Activated naive CD4-positive, alpha-beta T cell treated with anti-CD3 and anti-CD28 coated beads for 36 hours (primary cell): ENCODE measurements around the gene HOXD10. TPM values are rescaled to one million over a fixed set of nuclear protein-coding genes. Genes with fewer than 3 reads are reported as not detected.

Source experiments
- CTCF ChIA-PET: fragments of 350-600 bp; sonication (Branson Sonifier 250); formaldehyde crosslinking; loops from one replicate; lab custom pipeline; 2021; ENCODE audit warnings: antibody characterized with exemption; lab: Charles Lee
- DNase-seq: peaks from one replicate; pipeline ENCODE4 v3.0.0-alpha.2; 2020
- H3K27ac Mint-ChIP-seq: one replicate; pipeline ENCODE4 v1.8.0; 2021; ENCODE audit warnings: mild to moderate bottlenecking, mixed read lengths
- H3K27me3 Mint-ChIP-seq: one replicate; pipeline ENCODE4 v1.8.0; 2021; ENCODE audit warnings: low read depth, mixed read lengths
- H3K36me3 Mint-ChIP-seq: one replicate; pipeline ENCODE4 v1.8.0; 2021; ENCODE audit warnings: low read depth, mixed read lengths
- H3K4me1 Mint-ChIP-seq: one replicate; pipeline ENCODE4 v1.8.0; 2021; ENCODE audit warnings: low read depth, mixed read lengths
- H3K4me3 Mint-ChIP-seq: one replicate; pipeline ENCODE4 v1.8.0; 2021; ENCODE audit warnings: mild to moderate bottlenecking, moderate library complexity, mixed read lengths
- H3K9me3 Mint-ChIP-seq: one replicate; pipeline ENCODE4 v1.8.0; 2021; ENCODE audit warnings: mixed read lengths
- intact Hi-C: fragments of 100-400 bp; cut with micrococcal nuclease; formaldehyde crosslinking; loops from one replicate; pipeline ENCODE4 v1.15.1; 2023
- total RNA-seq, 2 experiments: library from RNA; stranded (reverse); gene quantifications; one replicate each; pipeline ENCODE4 v1.2.3, GENCODE V29; 2021

The HOXD10 gene
- total RNA-seq, 2 experiments from 2014 or later = not detected

GRCh38 chr2:176156807-176157498, 40.4 kb downstream of the HOXD10 start, which contains the start of gene HOXD3:
TSS of gene HOXD3 (plus strand) at chr2:176157307. CDS start at chr2:176169115, 11,808 bp downstream.
- intact Hi-C loops = no loop called here
- H3K4me3 Mint-ChIP-seq = peak within 1 kb of the TSS; percentile 32
- H3K9me3 Mint-ChIP-seq = no peaks in the 10 kb centered on the region
- no peak for DNase-seq
- CTCF ChIA-PET = no interaction called here
- no peaks in the 10 kb centered on the region for H3K36me3 Mint-ChIP-seq
- H3K4me1 Mint-ChIP-seq = peaks cover 29% of the 10 kb centered on the region
- H3K27ac Mint-ChIP-seq = no peak within 1 kb of the TSS
- peaks cover 73% of the 10 kb centered on the region for H3K27me3 Mint-ChIP-seq

GRCh38 chr2:176157499-176158185, 41.1 kb downstream of the HOXD10 start:
- H3K9me3 Mint-ChIP-seq = no peaks in the 10 kb centered on the region
- CTCF ChIA-PET = no interaction called here
- H3K27me3 Mint-ChIP-seq = peaks cover 74% of the 10 kb centered on the region
- no peaks in the 10 kb centered on the region for H3K36me3 Mint-ChIP-seq
- intact Hi-C loops = loop anchor here (2.0 kb wide), 1 partner anchor 25 kb away; no protein-coding TSS in a partner anchor
- H3K27ac Mint-ChIP-seq = no peak overlapping the region
- peak overlapping the region; percentile 32 for H3K4me3 Mint-ChIP-seq
- no peak for DNase-seq
- peaks cover 26% of the 10 kb centered on the region for H3K4me1 Mint-ChIP-seq

- Mint-ChIP-seq H3K9me3 (no peaks in the 10 kb centered on the region), H3K4me1 (peaks cover 24% of the 10 kb centered on the region), H3K27ac (no peak overlapping the region), H3K36me3 (no peaks in the 10 kb centered on the region), H3K4me3 (peak overlapping the region; percentile 29), H3K27me3 (peaks cover 74% of the 10 kb centered on the region)
- intact Hi-C loops = loop anchor here (2.0 kb wide), 1 partner anchor 25 kb away; no protein-coding TSS in a partner anchor
- DNase-seq = no peak
- CTCF ChIA-PET = no interaction called here
Observed at GRCh38 chr2:176158186-176158591, 41.6 kb downstream of the HOXD10 start.

- H3K36me3 Mint-ChIP-seq = no peaks in the 10 kb centered on the region
- peaks cover 27% of the 10 kb centered on the region for H3K4me1 Mint-ChIP-seq
- peaks cover 77% of the 10 kb centered on the region for H3K27me3 Mint-ChIP-seq
- no peak for DNase-seq
- CTCF ChIA-PET = no interaction called here
- no peak overlapping the region for H3K27ac Mint-ChIP-seq
- intact Hi-C loops = loop anchor here (2.0 kb wide), 1 partner anchor 26 kb away; no protein-coding TSS in a partner anchor
- H3K9me3 Mint-ChIP-seq = no peaks in the 10 kb centered on the region
- no peak overlapping the region for H3K4me3 Mint-ChIP-seq
Observed at GRCh38 chr2:176158855-176159662, 42.5 kb downstream of the HOXD10 start.

GRCh38 chr2:176159663-176160250, 43.2 kb downstream of the HOXD10 start:
- Mint-ChIP-seq H3K36me3 (peaks cover 1% of the 10 kb centered on the region), H3K9me3 (no peaks in the 10 kb centered on the region), H3K4me3 (no peak overlapping the region), H3K4me1 (peaks cover 30% of the 10 kb centered on the region), H3K27me3 (peaks cover 78% of the 10 kb centered on the region), H3K27ac (no peak overlapping the region)
- CTCF ChIA-PET = interaction anchor here (0.8 to 1.1 kb wide), 4 partner anchors 20 to 492 kb away, joined by 3 to 6 read pairs (median 4); no protein-coding TSS in a partner anchor
- no peak for DNase-seq
- intact Hi-C loops = loop anchor here (2.0 to 5.0 kb wide), 2 partner anchors 27 to 37 kb away; partner anchors contain the start of gene HOXD9

GRCh38 chr2:176160251-176160985, 43.8 kb downstream of the HOXD10 start:
- no peak overlapping the region for H3K4me3 Mint-ChIP-seq
- H3K36me3 Mint-ChIP-seq = peaks cover 1% of the 10 kb centered on the region
- intact Hi-C loops = loop anchor here (5.0 kb wide), 1 partner anchor 38 kb away; the partner anchor contains the start of gene HOXD9
- CTCF ChIA-PET = interaction anchor here (0.8 to 1.1 kb wide), 4 partner anchors 21 to 491 kb away, joined by 3 to 6 read pairs (median 4); no protein-coding TSS in a partner anchor
- H3K27ac Mint-ChIP-seq = no peak overlapping the region
- H3K9me3 Mint-ChIP-seq = no peaks in the 10 kb centered on the region
- no peak for DNase-seq
- peaks cover 30% of the 10 kb centered on the region for H3K4me1 Mint-ChIP-seq
- H3K27me3 Mint-ChIP-seq = peaks cover 75% of the 10 kb centered on the region

GRCh38 chr2:176160986-176161824, 44.6 kb downstream of the HOXD10 start:
- Mint-ChIP-seq H3K27me3 (peaks cover 76% of the 10 kb centered on the region), H3K4me3 (no peak overlapping the region), H3K27ac (no peak overlapping the region), H3K4me1 (peaks cover 32% of the 10 kb centered on the region), H3K36me3 (peaks cover 1% of the 10 kb centered on the region), H3K9me3 (no peaks in the 10 kb centered on the region)
- no peak for DNase-seq
- CTCF ChIA-PET = interaction anchor here (0.6 to 1.8 kb wide), 6 partner anchors 11 to 293 kb away, joined by 3 to 8 read pairs (median 4); no protein-coding TSS in a partner anchor
- intact Hi-C loops = loop anchor here (5.0 kb wide), 1 partner anchor 39 kb away; the partner anchor contains the start of gene HOXD9

GRCh38 chr2:176161825-176162626, 45.4 kb downstream of the HOXD10 start:
- Mint-ChIP-seq H3K36me3 (peaks cover 1% of the 10 kb centered on the region), H3K9me3 (no peaks in the 10 kb centered on the region), H3K27ac (no peak overlapping the region), H3K4me1 (peaks cover 30% of the 10 kb centered on the region), H3K27me3 (peaks cover 77% of the 10 kb centered on the region), H3K4me3 (no peak overlapping the region)
- intact Hi-C loops = loop anchor here (2.0 to 5.0 kb wide), 2 partner anchors 40 to 85 kb away; partner anchors contain the start of gene HOXD9
- no peak for DNase-seq
- CTCF ChIA-PET = interaction anchor here (0.6 to 1.8 kb wide), 8 partner anchors 10 to 995 kb away, joined by 3 to 8 read pairs (median 3); no protein-coding TSS in a partner anchor

GRCh38 chr2:176162911-176163671, 46.5 kb downstream of the HOXD10 start:
- CTCF ChIA-PET = interaction anchor here (1.0 to 1.8 kb wide), 5 partner anchors 9 to 291 kb away, joined by 3 to 8 read pairs (median 3); no protein-coding TSS in a partner anchor
- peaks cover 1% of the 10 kb centered on the region for H3K36me3 Mint-ChIP-seq
- H3K27ac Mint-ChIP-seq = no peak overlapping the region
- no peak overlapping the region for H3K4me3 Mint-ChIP-seq
- H3K27me3 Mint-ChIP-seq = peaks cover 79% of the 10 kb centered on the region
- peaks cover 22% of the 10 kb centered on the region for H3K4me1 Mint-ChIP-seq
- DNase-seq = no peak
- intact Hi-C loops = loop anchor here (2.0 to 5.0 kb wide), 2 partner anchors 41 to 86 kb away; partner anchors contain the start of gene HOXD9
- H3K9me3 Mint-ChIP-seq = no peaks in the 10 kb centered on the region
